Measurements from ENCODE around the gene ATAD3C.
A peak's percentile ranks its signal among the peaks of the same experiment; 100 is the strongest.
"Not testable (repeated sequence)": the region's sequence is repeated elsewhere in the genome, so short reads cannot be mapped to it uniquely, and the experiment has no call there.

The ATAD3C gene

DNA sequence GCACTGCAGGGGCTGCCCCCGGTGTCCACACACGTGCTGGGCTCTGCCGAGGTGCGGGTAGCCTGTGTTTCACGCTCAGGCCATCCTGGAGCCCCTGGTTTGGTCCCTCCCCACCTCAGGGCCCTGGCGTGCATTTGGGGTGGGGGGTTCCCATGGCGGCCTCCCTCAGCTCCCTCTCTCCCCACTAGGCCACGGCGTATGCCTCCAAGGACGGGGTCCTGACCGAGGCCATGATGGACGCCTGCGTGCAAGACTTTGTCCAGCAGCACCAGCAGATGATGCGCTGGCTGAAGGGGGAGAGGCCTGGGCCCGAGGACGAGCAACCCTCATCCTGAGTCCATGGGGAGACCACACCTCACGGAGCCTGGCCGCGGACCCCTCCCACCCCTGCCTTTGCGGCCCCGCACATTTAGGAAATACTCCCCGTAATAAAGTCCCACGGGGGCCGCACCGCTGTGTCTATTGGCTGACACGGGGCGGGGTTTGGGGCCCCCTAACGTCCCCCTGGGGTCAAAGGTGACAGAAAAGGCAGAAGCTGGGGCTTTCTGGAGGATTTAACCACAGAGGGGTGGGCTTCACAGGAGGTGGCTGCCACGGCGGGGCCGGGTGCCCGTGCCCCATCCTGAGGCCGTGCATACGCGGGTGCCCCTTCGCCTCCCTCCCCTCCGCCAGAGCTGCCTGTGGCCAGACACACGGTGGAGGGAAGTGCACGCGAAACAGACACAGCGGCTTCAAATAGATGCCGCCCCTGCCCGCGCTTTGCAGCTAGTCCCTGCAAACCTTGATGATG is 18.9 kb downstream of the ATAD3C start:
- DNase-seq (ENCODE audit: low read depth in 3 of 3, low spot score in 1 of 3) = not testable (repeated sequence)

- DNase-seq (ENCODE audit: low read depth in 3 of 3, low spot score in 1 of 3) = no peak
Measured at GRCh38 chr1:1470626-1471388, 21.3 kb downstream of the ATAD3C start.

- peak; percentile 64 to 88 (median 81) for DNase-seq (ENCODE audit: low read depth in 3 of 3, low spot score in 1 of 3)
Measured at GRCh38 chr1:1471389-1472052, 22.0 kb downstream of the ATAD3C start, which contains the start of gene ATAD3B. ATAD3B (plus strand) TSS chr1:1471765; CDS start chr1:1471885, 120 bp downstream.

GRCh38 chr1:1472053-1472876 is 22.8 kb downstream of the ATAD3C start:
- not testable (repeated sequence) for DNase-seq (ENCODE audit: low read depth in 3 of 3, low spot score in 1 of 3)

DNA sequence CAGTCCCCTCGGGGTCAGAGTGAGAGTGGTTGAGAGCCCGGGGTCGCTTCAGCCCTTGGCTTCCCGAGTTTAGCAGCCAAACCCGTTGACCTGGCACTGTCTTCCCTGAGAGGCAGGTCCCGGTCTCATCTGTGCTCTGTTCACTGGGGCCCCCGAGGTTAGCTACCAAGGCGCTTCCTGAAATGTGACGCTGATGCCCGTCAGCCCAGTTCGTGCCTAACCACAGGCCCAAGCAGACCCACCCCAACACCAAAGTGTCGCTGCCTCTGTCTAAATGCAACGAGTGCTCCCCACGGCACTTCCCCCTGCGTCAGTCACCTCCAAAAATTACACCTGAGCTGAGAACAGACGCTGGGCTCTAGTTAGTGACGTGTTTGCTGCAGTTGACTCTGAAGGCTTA is 26.5 kb downstream of the ATAD3C start:
- not testable (repeated sequence) for DNase-seq (ENCODE audit: low read depth in 3 of 3, low spot score in 1 of 3)

DNA sequence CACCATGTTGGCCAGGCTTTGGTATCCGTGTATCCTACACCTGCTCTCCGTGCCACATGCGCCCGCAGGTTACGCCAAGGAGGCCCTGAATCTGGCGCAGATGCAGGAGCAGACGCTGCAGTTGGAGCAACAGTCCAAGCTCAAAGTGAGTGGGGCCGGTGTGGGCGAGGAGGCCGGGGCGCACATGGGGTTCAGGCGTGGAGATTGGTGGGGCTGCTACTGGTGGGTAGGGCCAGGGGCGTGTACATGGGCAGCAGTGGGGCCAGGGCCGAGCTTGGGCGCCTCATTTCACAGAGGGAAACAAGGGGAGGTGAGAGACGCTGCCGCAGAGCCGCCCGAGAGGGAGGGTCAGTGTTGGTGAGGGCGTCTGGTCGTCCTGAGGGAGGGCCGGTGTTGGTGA is 27.7 kb downstream of the ATAD3C start:
- no peak for DNase-seq (ENCODE audit: low read depth in 3 of 3, low spot score in 1 of 3)

DNA sequence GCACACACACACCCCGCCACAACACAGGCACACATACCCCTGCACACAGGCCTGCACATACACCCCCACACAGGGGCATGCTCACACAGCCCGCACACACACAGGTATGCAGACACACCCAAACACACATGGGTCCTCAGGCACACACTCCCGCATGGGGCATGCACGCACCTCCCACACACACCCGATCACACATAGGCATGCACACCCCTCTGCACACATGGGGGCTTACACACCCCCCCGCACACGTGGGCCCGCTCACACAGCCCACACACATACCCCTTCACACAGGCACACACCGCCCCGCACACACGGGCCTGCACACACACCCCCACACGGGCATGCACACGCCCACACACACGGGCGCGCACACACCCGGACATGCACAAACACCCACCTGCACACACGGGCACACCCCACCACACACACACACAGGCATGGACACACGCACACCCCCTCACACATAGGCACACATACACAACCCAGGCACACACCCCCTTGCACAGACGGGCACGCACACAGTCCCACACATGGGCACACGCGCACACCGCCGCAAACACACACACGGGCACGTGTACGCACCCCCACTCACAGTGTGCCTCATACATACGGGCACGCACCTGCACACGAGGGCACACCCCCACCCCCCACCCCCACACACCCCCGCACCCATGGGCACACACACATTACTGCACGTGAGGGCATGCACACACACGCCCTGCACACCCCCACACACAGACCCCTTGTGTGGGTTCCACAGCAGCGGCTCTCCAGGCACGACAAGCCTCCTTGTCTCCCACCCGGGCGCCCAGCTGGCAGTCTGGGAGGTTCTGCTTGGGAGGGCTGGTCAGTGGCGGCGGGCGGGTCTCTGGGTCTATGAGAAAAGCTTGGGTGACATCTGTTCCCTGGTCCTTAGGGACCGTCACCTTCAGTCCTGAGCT is 30.3 kb downstream of the ATAD3C start:
- DNase-seq (ENCODE audit: low read depth in 3 of 3, low spot score in 1 of 3) = no peak

DNA sequence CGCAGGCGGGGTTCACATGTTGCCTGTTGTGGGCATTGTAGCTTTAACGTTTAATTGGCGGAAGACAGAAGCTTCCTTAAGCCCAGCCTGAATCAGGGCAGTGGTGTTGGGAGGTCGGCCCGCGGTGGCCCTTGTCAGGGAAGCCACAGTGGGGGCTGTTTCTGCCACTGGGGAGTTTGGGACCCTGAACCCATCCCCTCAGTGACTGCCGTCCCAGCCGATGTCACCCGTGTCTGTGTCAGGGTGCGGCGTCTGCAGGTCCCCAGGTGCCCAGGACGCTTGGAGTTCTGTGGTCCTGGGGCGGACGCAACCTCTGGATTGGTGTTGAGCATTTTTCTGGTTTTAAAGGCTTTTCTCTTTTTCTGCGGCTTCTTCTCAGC is 31.0 kb downstream of the ATAD3C start:
- not testable (repeated sequence) for DNase-seq (ENCODE audit: low read depth in 3 of 3, low spot score in 1 of 3)

DNA sequence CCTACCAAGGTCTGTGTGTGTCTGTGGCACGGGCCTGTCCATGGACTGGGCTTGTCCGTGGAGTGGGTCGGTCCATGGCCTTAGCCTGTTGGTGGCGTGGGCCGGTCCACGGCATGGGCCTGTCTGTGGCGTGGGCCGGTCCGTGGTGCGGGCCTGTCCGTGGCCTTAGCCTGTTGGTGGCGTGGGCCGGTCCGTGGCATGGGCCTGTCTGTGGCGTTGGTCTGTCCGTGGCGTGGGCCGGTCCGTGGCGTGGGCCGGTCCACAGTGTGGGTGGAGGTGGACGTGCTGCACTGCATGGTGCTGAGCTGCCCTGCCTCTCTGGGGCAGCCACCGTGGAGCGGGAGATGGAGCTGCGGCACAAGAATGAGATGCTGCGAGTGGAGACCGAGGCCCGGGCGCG is 32.3 kb downstream of the ATAD3C start:
- not testable (repeated sequence) for DNase-seq (ENCODE audit: low read depth in 3 of 3, low spot score in 1 of 3)

GRCh38 chr1:1482856-1483255 is 33.4 kb downstream of the ATAD3C start:
- DNase-seq (ENCODE audit: low read depth in 3 of 3, low spot score in 1 of 3) = no peak

- DNase-seq (ENCODE audit: low read depth in 3 of 3, low spot score in 1 of 3) = no peak
Measured at GRCh38 chr1:1483714-1484113, 34.2 kb downstream of the ATAD3C start.

DNA sequence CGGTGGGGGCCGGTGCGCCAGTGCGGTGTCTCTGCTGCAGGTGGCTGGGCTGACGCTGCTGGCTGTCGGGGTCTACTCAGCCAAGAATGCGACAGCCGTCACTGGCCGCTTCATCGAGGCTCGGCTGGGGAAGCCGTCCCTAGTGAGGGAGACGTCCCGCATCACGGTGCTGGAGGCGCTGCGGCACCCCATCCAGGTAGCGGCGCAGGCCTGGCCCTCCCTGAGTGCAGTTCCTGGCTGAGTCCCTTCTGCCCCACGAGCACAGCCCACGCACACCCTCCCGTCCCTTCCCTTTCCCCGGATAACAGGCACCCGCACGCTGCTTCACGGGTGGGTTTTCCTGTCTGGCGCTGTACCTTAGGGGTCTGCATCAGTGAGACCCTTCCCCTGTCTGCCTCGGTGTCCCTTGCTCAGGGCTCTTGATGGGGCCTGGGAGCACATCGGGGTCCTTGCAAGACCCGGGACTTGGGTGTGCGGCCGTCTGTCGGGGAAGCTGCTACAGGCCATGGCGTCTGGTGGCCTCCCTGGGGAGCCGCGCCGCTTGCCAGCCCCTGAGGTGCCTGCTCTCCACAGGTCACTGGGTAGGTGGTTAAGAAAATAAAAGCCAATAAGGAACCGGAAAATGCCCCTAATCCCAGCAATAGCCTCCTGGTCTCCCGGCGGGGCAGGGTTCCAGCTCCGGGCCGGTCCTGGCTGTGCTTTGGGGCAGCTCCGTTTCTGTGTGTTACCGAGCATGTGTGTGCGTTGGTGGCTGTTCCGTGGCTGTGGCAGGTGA is 35.7 kb downstream of the ATAD3C start:
- DNase-seq (ENCODE audit: low read depth in 3 of 3, low spot score in 1 of 3) = not testable (repeated sequence)

- not testable (repeated sequence) for DNase-seq (ENCODE audit: low read depth in 3 of 3, low spot score in 1 of 3)
Measured at GRCh38 chr1:1485755-1486317, 36.3 kb downstream of the ATAD3C start.

DNA sequence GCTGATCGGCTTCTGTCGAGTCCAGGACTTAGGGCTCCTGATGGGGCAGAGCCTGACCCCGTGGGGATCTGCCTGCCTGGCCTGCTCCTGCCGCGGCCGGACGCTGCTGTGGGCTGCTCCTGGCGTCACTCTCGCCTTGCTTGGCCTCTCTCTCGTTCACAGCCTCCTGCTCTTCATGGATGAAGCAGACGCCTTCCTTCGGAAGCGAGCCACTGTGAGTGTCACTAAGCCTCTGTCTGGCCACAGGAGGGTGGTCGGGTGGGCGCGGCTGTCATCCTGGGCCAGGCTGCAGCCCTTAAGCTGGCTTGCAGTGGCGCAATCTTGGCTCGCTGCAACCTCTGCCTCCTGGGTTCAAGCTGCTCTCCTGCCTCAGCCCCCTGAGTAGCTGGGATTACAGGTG is 38.2 kb downstream of the ATAD3C start:
- DNase-seq (ENCODE audit: low read depth in 3 of 3, low spot score in 1 of 3) = no peak

DNA sequence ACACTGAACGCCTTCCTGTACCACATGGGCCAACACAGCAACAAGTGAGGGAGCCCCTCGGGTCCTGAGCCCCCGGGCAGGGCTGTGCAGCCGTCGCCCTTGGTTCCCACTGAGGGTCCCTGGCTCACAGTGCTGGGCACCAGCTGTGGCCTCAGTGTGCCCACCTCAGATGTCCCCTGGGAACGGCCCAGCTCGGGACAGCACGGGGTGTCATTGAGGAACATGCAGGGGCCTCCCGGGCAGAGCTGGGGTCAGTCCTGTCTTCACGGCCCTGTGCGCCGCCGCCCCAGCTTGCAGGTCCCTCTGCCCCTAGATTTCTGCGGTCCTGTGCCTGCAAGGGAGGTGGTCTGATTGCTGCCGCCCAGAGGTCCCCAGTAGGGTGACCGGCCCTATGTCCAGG is 39.7 kb downstream of the ATAD3C start:
- DNase-seq (ENCODE audit: low read depth in 3 of 3, low spot score in 1 of 3) = no peak

GRCh38 chr1:1489861-1490260 is 40.4 kb downstream of the ATAD3C start:
- DNase-seq (ENCODE audit: low read depth in 3 of 3, low spot score in 1 of 3) = no peak

- no peak for DNase-seq (ENCODE audit: low read depth in 3 of 3, low spot score in 1 of 3)
Measured at GRCh38 chr1:1490633-1491230, 41.2 kb downstream of the ATAD3C start.

DNA sequence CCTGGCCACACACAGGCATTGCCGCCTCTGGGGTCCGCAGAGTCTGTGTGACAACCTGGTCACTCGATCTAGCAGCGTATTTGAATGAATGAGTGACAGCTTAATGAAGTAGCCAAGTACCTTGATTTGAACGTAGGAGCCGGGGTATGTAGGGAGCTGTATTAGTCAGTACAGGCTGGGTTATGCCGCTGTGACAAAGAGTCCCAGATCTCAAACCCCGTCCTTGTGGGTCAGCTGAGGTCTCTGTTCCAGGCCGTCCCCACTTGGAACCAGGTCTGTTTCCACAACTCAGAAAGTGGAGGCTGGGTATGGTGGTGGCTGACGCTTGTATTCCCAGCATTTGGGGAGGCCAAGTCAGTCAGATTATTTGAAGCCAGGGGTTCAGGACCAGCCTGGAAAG is 42.1 kb downstream of the ATAD3C start:
- DNase-seq (ENCODE audit: low read depth in 3 of 3, low spot score in 1 of 3) = no peak

All from stimulated activated CD4-positive, alpha-beta T cell treated with anti-CD3 and anti-CD28 coated beads, TNF-alpha, amount 100 ng/mL, for 1 hour (primary cell).